Keratinocyte (primary cell): Measurements from ENCODE around the gene HMGB1. TPM values are rescaled to one million over a fixed set of nuclear protein-coding genes. Genes with fewer than 3 reads are reported as not detected.

ENCODE experiments used
- DNase-seq: peaks from one replicate; pipeline ENCODE4 v3.0.0-alpha.2; 2011; ENCODE audit warnings: low read depth, missing footprints, low spot score
- FAIRE-seq: peaks from 2 replicates; lab custom pipeline; 2011; peaks lifted over from hg19 to GRCh38; lab: Jason Lieb, UNC
- H2AFZ ChIP-seq: 2 replicates; pipeline ENCODE4 v1.6.0; 2012; ENCODE audit warnings: low read length, control low read depth, inconsistent platforms; ENCODE audit not compliant: control insufficient read depth
- H3K27ac ChIP-seq: 2 replicates; pipeline ENCODE4 v1.5.1; 2011; ENCODE audit warnings: low read length; ENCODE audit not compliant: control insufficient read depth, insufficient read depth
- H3K27me3 ChIP-seq: 3 replicates; pipeline ENCODE4 v1.6.0; 2011; ENCODE audit warnings: low read length; ENCODE audit not compliant: control insufficient read depth, insufficient read depth; ENCODE audit errors: extremely low read depth
- H3K36me3 ChIP-seq, 2 experiments: 2 replicates in 1 of 2; 3 replicates in 1 of 2; pipeline ENCODE4 v1.5.1; 2011; ENCODE audit warnings: low read length in 2 of 2, mild to moderate bottlenecking in 1 of 2; ENCODE audit not compliant: control insufficient read depth in 2 of 2, insufficient read depth in 2 of 2; ENCODE audit errors: extremely low read depth in 1 of 2
- H3K4me1 ChIP-seq: 3 replicates; pipeline ENCODE4 v1.5.1; 2011; ENCODE audit warnings: low read length; ENCODE audit not compliant: control insufficient read depth, insufficient read depth; ENCODE audit errors: extremely low read depth
- H3K4me2 ChIP-seq: 3 replicates; pipeline ENCODE4 v1.6.0; 2011; ENCODE audit warnings: low read depth, low read length; ENCODE audit not compliant: control insufficient read depth, insufficient read depth; ENCODE audit errors: extremely low read depth
- H3K4me3 ChIP-seq, 3 experiments: fragments of 200-600 bp in 1 of 3; sonication (generic) in 1 of 3; 2 replicates in 2 of 3; 3 replicates in 1 of 3; pipeline ENCODE4 v1.5.1; 2011 to 2016; ENCODE audit warnings: low read length in 3 of 3, mild to moderate bottlenecking in 3 of 3, control low read depth in 2 of 3, inconsistent platforms in 1 of 3, low read depth in 1 of 3, mixed read lengths in 1 of 3, mixed run types in 1 of 3, moderate library complexity in 1 of 3; ENCODE audit not compliant: control insufficient read depth in 2 of 3, insufficient read depth in 2 of 3; ENCODE audit errors: extremely low read depth in 1 of 3
- H3K79me2 ChIP-seq: 2 replicates; pipeline ENCODE4 v1.6.0; 2012; ENCODE audit warnings: low read length; ENCODE audit not compliant: control insufficient read depth, insufficient read depth
- H3K9ac ChIP-seq: 3 replicates; pipeline ENCODE4 v1.6.0; 2011; ENCODE audit warnings: low read length; ENCODE audit not compliant: control insufficient read depth, insufficient read depth; ENCODE audit errors: extremely low read depth
- H3K9me1 ChIP-seq: 3 replicates; pipeline ENCODE4 v1.6.0; 2011; ENCODE audit warnings: low read length; ENCODE audit not compliant: control insufficient read depth, insufficient read depth; ENCODE audit errors: extremely low read depth
- H3K9me3 ChIP-seq: 2 replicates; pipeline ENCODE4 v1.5.1; 2012; ENCODE audit warnings: low read depth, low read length; ENCODE audit not compliant: control insufficient read depth
- H4K20me1 ChIP-seq: 3 replicates; pipeline ENCODE4 v1.6.0; 2011; ENCODE audit warnings: low read length; ENCODE audit not compliant: control insufficient read depth, insufficient read depth; ENCODE audit errors: extremely low read depth
- EZH2 ChIP-seq: IDR thresholded peaks from one replicate; pipeline ENCODE4 v1.6.1; 2012; ENCODE audit warnings: inconsistent platforms, mild to moderate bottlenecking, low read length, moderate library complexity
- dilution Hi-C: fragments of 300-500 bp; cut with MboI; formaldehyde crosslinking; loops from one replicate; pipeline ENCODE4 v1.7.0; 2020; ENCODE audit warnings: low sequenced_read_pairs; ENCODE audit not compliant: extremely low pct_ligation_motif_present
- polyA plus RNA-seq, 5 experiments: library from polyadenylated mRNA; depleted of rRNA in 3 of 5; stranded (reverse) in 3 of 5; stranded (forward) in 1 of 5; unstranded in 1 of 5; fragments of >200 nt; gene quantifications; 1 replicate in 1 of 5; 2 replicates in 3 of 5; 3 replicates in 1 of 5; pipeline versions ENCODE4 v1.2.1 to v1.2.3, GENCODE V29; 2011 to 2012; ENCODE audit warnings: missing spikeins in 2 of 5, low read depth in 1 of 5, low replicate concordance in 1 of 5
- TF ChIP-seq, protein P1 (sequence below), 3 experiments: IDR thresholded peaks in 1 of 3; conservative IDR thresholded peaks in 1 of 3; optimal IDR thresholded peaks in 1 of 3; 2 replicates in 2 of 3; 3 replicates in 1 of 3; pipeline versions ENCODE3 to v1.5.1; 2011; ENCODE audit warnings: low read length in 3 of 3, mild to moderate bottlenecking in 3 of 3, moderate library complexity in 2 of 3, control low read depth in 1 of 3, inconsistent platforms in 1 of 3; ENCODE audit not compliant: insufficient read depth in 2 of 3; ENCODE audit errors: extremely low read depth in 1 of 3

Gene HMGB1
- polyA plus RNA-seq, 1 donor (not counting 4 experiments of a cell fraction or from before 2014, with no cell fraction given) = 221 TPM

DNA sequence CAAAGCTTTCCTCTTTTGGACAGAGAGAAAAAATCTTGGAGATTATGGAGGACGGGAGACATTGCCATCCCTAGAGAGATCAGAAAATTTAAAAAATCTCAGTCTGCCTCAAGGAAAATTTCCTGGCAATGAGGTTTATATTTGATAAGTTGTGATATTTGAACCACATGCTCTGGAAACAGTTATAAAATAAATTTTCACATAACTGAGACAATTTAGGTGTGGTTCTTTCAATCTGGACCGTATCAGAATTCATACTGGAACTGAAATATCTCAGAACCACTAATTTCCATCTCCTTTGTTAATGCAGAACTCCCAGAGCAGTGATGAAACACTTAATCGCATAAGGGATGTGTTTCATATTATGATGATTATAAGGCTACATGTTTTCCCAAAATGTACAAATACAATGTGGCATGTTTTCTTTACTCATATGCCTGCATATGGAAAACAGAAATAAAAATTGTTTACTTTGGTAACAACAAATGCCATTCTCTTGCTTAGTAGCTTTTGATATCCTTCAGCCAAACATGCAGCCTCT, 29.8 kb downstream of the HMGB1 start:
- no peak overlapping the region for H2AFZ ChIP-seq
- H3K9me1 ChIP-seq = no peaks in the 10 kb centered on the region
- no peak overlapping the region for H3K9ac ChIP-seq
- FAIRE-seq (no peak), DNase-seq (no peak)
- no peak overlapping the region for H3K4me2 ChIP-seq
- H3K36me3 ChIP-seq = no peaks in the 10 kb centered on the region
- no peaks in the 10 kb centered on the region for H3K27me3 ChIP-seq
- no peak overlapping the region for H3K4me3 ChIP-seq
- no peaks in the 10 kb centered on the region for H4K20me1 ChIP-seq
- TF ChIP-seq, protein P1, sequence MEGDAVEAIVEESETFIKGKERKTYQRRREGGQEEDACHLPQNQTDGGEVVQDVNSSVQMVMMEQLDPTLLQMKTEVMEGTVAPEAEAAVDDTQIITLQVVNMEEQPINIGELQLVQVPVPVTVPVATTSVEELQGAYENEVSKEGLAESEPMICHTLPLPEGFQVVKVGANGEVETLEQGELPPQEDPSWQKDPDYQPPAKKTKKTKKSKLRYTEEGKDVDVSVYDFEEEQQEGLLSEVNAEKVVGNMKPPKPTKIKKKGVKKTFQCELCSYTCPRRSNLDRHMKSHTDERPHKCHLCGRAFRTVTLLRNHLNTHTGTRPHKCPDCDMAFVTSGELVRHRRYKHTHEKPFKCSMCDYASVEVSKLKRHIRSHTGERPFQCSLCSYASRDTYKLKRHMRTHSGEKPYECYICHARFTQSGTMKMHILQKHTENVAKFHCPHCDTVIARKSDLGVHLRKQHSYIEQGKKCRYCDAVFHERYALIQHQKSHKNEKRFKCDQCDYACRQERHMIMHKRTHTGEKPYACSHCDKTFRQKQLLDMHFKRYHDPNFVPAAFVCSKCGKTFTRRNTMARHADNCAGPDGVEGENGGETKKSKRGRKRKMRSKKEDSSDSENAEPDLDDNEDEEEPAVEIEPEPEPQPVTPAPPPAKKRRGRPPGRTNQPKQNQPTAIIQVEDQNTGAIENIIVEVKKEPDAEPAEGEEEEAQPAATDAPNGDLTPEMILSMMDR (optimal IDR thresholded peaks at IDR 0.05 in 1 of 3, IDR thresholded peaks at IDR 0.05 in 1 of 3, conservative IDR thresholded peaks at IDR 0.05 in 1 of 3; ENCODE audit: extremely low read depth in 1 of 3, insufficient read depth in 2 of 3, low read length in 3 of 3) = no peak
- H3K9me3 ChIP-seq = no peaks in the 10 kb centered on the region
- no peak overlapping the region for H3K27ac ChIP-seq
- H3K4me1 ChIP-seq = peaks cover 9% of the 10 kb centered on the region
- H3K79me2 ChIP-seq = no peaks in the 10 kb centered on the region
- dilution Hi-C loops = no loop called here

DNA sequence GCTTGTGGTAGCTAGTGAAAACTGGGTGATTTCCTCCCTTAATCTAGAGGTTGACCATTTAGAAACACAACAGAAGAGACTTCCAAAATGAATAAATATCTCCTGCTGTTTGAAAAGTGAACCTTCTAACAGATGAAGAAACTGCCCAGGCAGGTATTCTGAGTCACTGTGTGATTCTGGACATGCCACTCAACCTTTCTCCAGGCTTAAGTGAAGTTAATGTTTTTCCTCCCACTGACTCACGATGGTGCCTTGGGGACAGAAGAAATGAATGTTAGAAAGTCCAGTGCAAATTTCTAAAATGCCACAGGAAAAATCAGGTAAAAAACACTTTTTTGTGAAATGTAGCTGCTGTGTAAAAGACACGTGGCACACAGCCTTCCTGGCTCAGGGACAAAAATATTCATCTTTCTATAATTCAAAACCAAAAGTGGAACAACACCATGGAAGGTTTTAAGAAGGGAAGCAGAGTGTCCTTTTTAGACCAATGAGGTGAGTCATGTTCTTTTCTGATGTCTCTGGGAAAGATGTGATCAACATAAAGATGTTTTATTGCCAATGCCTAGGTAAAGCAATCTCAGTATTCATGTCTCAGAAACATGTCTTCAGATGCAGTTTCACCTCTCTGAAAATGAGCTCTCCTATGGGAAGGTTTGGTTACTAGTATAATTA, 34.3 kb downstream of the HMGB1 start:
- Histone ChIP-seq H3K9me1 (no peaks in the 10 kb centered on the region), H3K27me3 (no peaks in the 10 kb centered on the region), H3K27ac (peak overlapping the region; percentile 88), H2AFZ (no peak overlapping the region), H3K4me2 (peak overlapping the region; percentile 81), H3K9me3 (no peaks in the 10 kb centered on the region), H3K4me1 (peaks cover 30% of the 10 kb centered on the region), H4K20me1 (no peaks in the 10 kb centered on the region), H3K9ac (peak overlapping the region; percentile 16), H3K36me3 (no peaks in the 10 kb centered on the region), H3K4me3 (peak overlapping the region in 2 of 3 experiments; percentile 0 to 47), H3K79me2 (no peaks in the 10 kb centered on the region)
- dilution Hi-C loops = no loop called here
- FAIRE-seq = peak; percentile 76
- DNase-seq = no peak
- TF ChIP-seq EZH2 = no peak
- TF ChIP-seq, protein P1 (optimal IDR thresholded peaks at IDR 0.05 in 1 of 3, IDR thresholded peaks at IDR 0.05 in 1 of 3, conservative IDR thresholded peaks at IDR 0.05 in 1 of 3; ENCODE audit: extremely low read depth in 1 of 3, insufficient read depth in 2 of 3, low read length in 3 of 3) = no peak
